ENCODE data around the gene DTNA.
"Not testable (repeated sequence)": the region's sequence is repeated elsewhere in the genome, so short reads cannot be mapped to it uniquely, and the experiment has no call there.

DTNA gene

GRCh38 chr18:34676816-34677574 lies 33.1 kb upstream of the DTNA start:
- H3K27ac ChIP-seq (ENCODE audit: low read depth, low read length, poor library complexity, severe bottlenecking) = no peak overlapping the region
- TF ChIP-seq EZH2 (IDR thresholded peaks at IDR 0.05; ENCODE audit: borderline replicate concordance, low read length) (no peak), CTCF (IDR thresholded peaks at IDR 0.05; ENCODE audit: low read length) (no peak)

GRCh38 chr18:34689750-34690149 lies 20.3 kb upstream of the DTNA start:
- not testable (repeated sequence) for H3K36me3 ChIP-seq (ENCODE audit: insufficient read depth, low read length); H3K27me3 ChIP-seq (ENCODE audit: insufficient read depth, low read length); H3K79me2 ChIP-seq (ENCODE audit: insufficient read depth, low read length); H3K4me3 ChIP-seq (ENCODE audit: low read depth, low read length, poor library complexity, severe bottlenecking); H3F3A ChIP-seq (ENCODE audit: insufficient read depth, low read length); H3K4me1 ChIP-seq (ENCODE audit: insufficient read depth, low read length, severe bottlenecking); H3K9ac ChIP-seq (ENCODE audit: low read length); H3K9me3 ChIP-seq (ENCODE audit: low read length); H3K9me2 ChIP-seq (ENCODE audit: low read depth, low read length); H4K20me1 ChIP-seq (ENCODE audit: insufficient read depth, low read length); H3K4me2 ChIP-seq (ENCODE audit: low read length); H2AFZ ChIP-seq (ENCODE audit: low read length); H3K27ac ChIP-seq (ENCODE audit: low read depth, low read length, poor library complexity, severe bottlenecking)

More at GRCh38 chr18:34676816-34677574, 33.1 kb upstream of the DTNA start:
- Histone ChIP-seq H3K9me2 (ENCODE audit: low read depth, low read length) (no peaks in the 10 kb centered on the region), H3K4me2 (ENCODE audit: low read length) (no peak overlapping the region), H4K20me1 (ENCODE audit: insufficient read depth, low read length) (no peaks in the 10 kb centered on the region), H3F3A (ENCODE audit: insufficient read depth, low read length) (no peaks in the 10 kb centered on the region), H3K4me3 (ENCODE audit: low read depth, low read length, poor library complexity, severe bottlenecking) (no peak overlapping the region), H3K9ac (ENCODE audit: low read length) (no peak overlapping the region), H2AFZ (ENCODE audit: low read length) (no peak overlapping the region), H3K79me2 (ENCODE audit: insufficient read depth, low read length) (no peaks in the 10 kb centered on the region), H3K27me3 (ENCODE audit: insufficient read depth, low read length) (no peaks in the 10 kb centered on the region), H3K4me1 (ENCODE audit: insufficient read depth, low read length, severe bottlenecking) (no peaks in the 10 kb centered on the region), H3K9me3 (ENCODE audit: low read length) (no peaks in the 10 kb centered on the region), H3K36me3 (ENCODE audit: insufficient read depth, low read length) (no peaks in the 10 kb centered on the region)

GRCh38 chr18:34691614-34692013 lies 18.5 kb upstream of the DTNA start:
- Histone ChIP-seq H3K4me1 (ENCODE audit: insufficient read depth, low read length, severe bottlenecking) (no peaks in the 10 kb centered on the region), H3K9ac (ENCODE audit: low read length) (no peak overlapping the region), H4K20me1 (ENCODE audit: insufficient read depth, low read length) (no peaks in the 10 kb centered on the region), H3K27ac (ENCODE audit: low read depth, low read length, poor library complexity, severe bottlenecking) (no peak overlapping the region), H3K9me3 (ENCODE audit: low read length) (no peaks in the 10 kb centered on the region), H3K27me3 (ENCODE audit: insufficient read depth, low read length) (no peaks in the 10 kb centered on the region), H3K36me3 (ENCODE audit: insufficient read depth, low read length) (no peaks in the 10 kb centered on the region), H3K4me3 (ENCODE audit: low read depth, low read length, poor library complexity, severe bottlenecking) (no peak overlapping the region), H3F3A (ENCODE audit: insufficient read depth, low read length) (no peaks in the 10 kb centered on the region), H3K9me2 (ENCODE audit: low read depth, low read length) (no peaks in the 10 kb centered on the region), H2AFZ (ENCODE audit: low read length) (no peak overlapping the region), H3K4me2 (ENCODE audit: low read length) (no peak overlapping the region), H3K79me2 (ENCODE audit: insufficient read depth, low read length) (no peaks in the 10 kb centered on the region)
- TF ChIP-seq EZH2 (IDR thresholded peaks at IDR 0.05; ENCODE audit: borderline replicate concordance, low read length) (no peak), CTCF (IDR thresholded peaks at IDR 0.05; ENCODE audit: low read length) (no peak)

- Histone ChIP-seq H3K27ac (ENCODE audit: low read depth, low read length, poor library complexity, severe bottlenecking) (no peak overlapping the region), H3K4me1 (ENCODE audit: insufficient read depth, low read length, severe bottlenecking) (no peaks in the 10 kb centered on the region)
These were observed 15.4 kb upstream of the DTNA start for GRCh38 chr18:34694591-34695165.

More at GRCh38 chr18:34694591-34695165, 15.4 kb upstream of the DTNA start:
- Histone ChIP-seq H3K9me3 (ENCODE audit: low read length) (no peaks in the 10 kb centered on the region), H3K4me2 (ENCODE audit: low read length) (no peak overlapping the region), H2AFZ (ENCODE audit: low read length) (no peak overlapping the region), H3K79me2 (ENCODE audit: insufficient read depth, low read length) (no peaks in the 10 kb centered on the region), H3K27me3 (ENCODE audit: insufficient read depth, low read length) (no peaks in the 10 kb centered on the region), H3K9me2 (ENCODE audit: low read depth, low read length) (no peaks in the 10 kb centered on the region), H4K20me1 (ENCODE audit: insufficient read depth, low read length) (no peaks in the 10 kb centered on the region), H3K4me3 (ENCODE audit: low read depth, low read length, poor library complexity, severe bottlenecking) (no peak overlapping the region), H3F3A (ENCODE audit: insufficient read depth, low read length) (no peaks in the 10 kb centered on the region), H3K9ac (ENCODE audit: low read length) (no peak overlapping the region), H3K36me3 (ENCODE audit: insufficient read depth, low read length) (no peaks in the 10 kb centered on the region)
- no peak for TF ChIP-seq CTCF (IDR thresholded peaks at IDR 0.05; ENCODE audit: low read length)
- TF ChIP-seq EZH2 (IDR thresholded peaks at IDR 0.05; ENCODE audit: borderline replicate concordance, low read length) = no peak

All from OCI-LY1 (cell line).